Measurements from ENCODE around the gene TTC24. TPM values are rescaled to one million over a fixed set of nuclear protein-coding genes. Genes with fewer than 3 reads are reported as not detected.

Gene TTC24
- polyA plus RNA-seq, 1 experiment: not detected

- H3K9me3 ChIP-seq (ENCODE audit: control insufficient read depth, insufficient read depth, low read length): no peaks in the 10 kb centered on the region
- TF ChIP-seq CTCF (IDR thresholded peaks at IDR 0.05; ENCODE audit: low read depth, low read length): no peak
- CTCF ChIA-PET: no interaction called here
- no peak overlapping the region for H3K27ac ChIP-seq (ENCODE audit: low read depth, low read length)
- DNase-seq (ENCODE audit: low read depth, low spot score): no peak
- H3K27me3 ChIP-seq (ENCODE audit: control insufficient read depth, insufficient read depth, low read length): no peaks in the 10 kb centered on the region
- POLR2A ChIA-PET: no interaction called here
- H3K4me3 ChIP-seq (ENCODE audit: low read depth, low read length): no peak overlapping the region
Observed at GRCh38 chr1:156544592-156545102, 34.9 kb upstream of the TTC24 start.

GRCh38 chr1:156546267-156546666 lies 33.3 kb upstream of the TTC24 start:
- ChIA-PET POLR2A (interaction anchor here (0.9 kb wide), 1 partner anchor 46 kb away, joined by 3 read pairs; the partner anchor contains the start of gene MEF2D), CTCF (no interaction called here)
- Histone ChIP-seq H3K4me3 (ENCODE audit: low read depth, low read length) (no peak overlapping the region), H3K27ac (ENCODE audit: low read depth, low read length) (no peak overlapping the region), H3K9me3 (ENCODE audit: control insufficient read depth, insufficient read depth, low read length) (no peaks in the 10 kb centered on the region), H3K27me3 (ENCODE audit: control insufficient read depth, insufficient read depth, low read length) (no peaks in the 10 kb centered on the region)
- no peak for TF ChIP-seq CTCF (IDR thresholded peaks at IDR 0.05; ENCODE audit: low read depth, low read length)
- no peak for DNase-seq (ENCODE audit: low read depth, low spot score)

DNA sequence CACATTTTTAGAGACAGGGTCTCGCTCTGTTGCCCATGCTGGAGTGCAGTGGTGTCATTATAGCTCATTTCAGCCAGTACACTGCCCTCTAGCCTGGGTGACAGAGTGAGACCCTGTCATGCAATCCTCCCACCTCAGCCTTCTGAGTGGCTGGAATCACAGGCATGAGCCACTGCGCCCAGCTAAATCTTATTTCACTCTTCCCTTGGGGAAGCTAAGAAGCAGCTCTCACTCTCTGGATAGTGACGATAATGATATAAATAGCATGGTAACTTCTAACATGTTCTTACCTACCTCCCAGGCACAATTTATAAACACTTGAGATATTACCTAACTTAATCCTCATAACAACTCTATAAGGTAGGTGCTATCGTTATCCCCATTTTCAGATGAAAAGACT lies 32.1 kb upstream of the TTC24 start:
- H3K27me3 ChIP-seq (ENCODE audit: control insufficient read depth, insufficient read depth, low read length): no peaks in the 10 kb centered on the region
- H3K4me3 ChIP-seq (ENCODE audit: low read depth, low read length): no peak overlapping the region
- DNase-seq (ENCODE audit: low read depth, low spot score): no peak
- H3K9me3 ChIP-seq (ENCODE audit: control insufficient read depth, insufficient read depth, low read length): no peaks in the 10 kb centered on the region
- no peak for TF ChIP-seq CTCF (IDR thresholded peaks at IDR 0.05; ENCODE audit: low read depth, low read length)
- ChIA-PET POLR2A (no interaction called here), CTCF (interaction anchor here (0.6 kb wide), 1 partner anchor 16 kb away, joined by 9 read pairs; no protein-coding TSS in a partner anchor)
- no peak overlapping the region for H3K27ac ChIP-seq (ENCODE audit: low read depth, low read length)

DNA sequence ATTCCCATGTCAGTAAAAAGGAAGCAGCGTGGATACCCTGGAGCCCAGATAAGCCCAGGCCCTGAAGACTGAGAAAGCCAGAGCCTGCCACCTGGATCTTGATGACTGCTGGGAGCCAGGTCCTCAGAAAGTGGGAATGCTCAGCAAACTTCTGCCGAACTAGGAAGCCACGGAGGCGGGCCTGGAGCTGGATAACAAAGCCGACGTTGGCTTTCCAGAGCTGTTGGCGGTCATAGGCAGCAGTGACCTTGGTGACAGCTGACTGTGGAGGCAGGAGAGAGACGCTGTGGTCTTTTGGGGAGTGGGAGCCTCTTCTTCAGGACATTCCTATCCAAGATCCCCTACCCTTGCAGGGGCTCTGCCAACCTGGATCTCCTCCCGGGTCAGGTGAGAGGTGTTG lies 31.5 kb upstream of the TTC24 start:
- DNase-seq (ENCODE audit: low read depth, low spot score): no peak
- H3K4me3 ChIP-seq (ENCODE audit: low read depth, low read length): no peak overlapping the region
- no peak for TF ChIP-seq CTCF (IDR thresholded peaks at IDR 0.05; ENCODE audit: low read depth, low read length)
- POLR2A ChIA-PET: no interaction called here
- CTCF ChIA-PET: interaction anchor here (0.6 kb wide), 1 partner anchor 16 kb away, joined by 9 read pairs; no protein-coding TSS in a partner anchor
- H3K9me3 ChIP-seq (ENCODE audit: control insufficient read depth, insufficient read depth, low read length): no peaks in the 10 kb centered on the region
- no peak overlapping the region for H3K27ac ChIP-seq (ENCODE audit: low read depth, low read length)
- no peaks in the 10 kb centered on the region for H3K27me3 ChIP-seq (ENCODE audit: control insufficient read depth, insufficient read depth, low read length)

DNA sequence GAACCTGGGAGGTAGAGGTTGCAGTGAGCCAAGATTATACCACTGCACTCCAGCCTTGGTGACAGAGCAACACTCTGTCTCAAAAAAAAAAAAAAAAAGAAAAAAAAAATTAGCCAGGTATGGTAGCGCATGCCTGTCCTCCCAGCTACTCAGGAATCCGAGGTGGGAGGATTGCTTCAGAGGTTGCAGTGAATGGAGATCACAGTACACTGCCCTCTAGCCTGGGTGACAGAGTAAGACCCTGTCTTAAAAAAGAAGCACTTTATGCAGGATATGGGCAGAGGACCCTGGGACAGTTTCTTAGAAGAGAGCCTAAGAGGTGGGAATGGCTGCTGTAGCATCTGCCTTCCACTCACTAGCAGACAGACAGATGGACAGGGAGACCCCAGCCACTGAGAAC lies 30.1 kb upstream of the TTC24 start:
- Histone ChIP-seq H3K27me3 (ENCODE audit: control insufficient read depth, insufficient read depth, low read length) (no peaks in the 10 kb centered on the region), H3K4me3 (ENCODE audit: low read depth, low read length) (no peak overlapping the region), H3K27ac (ENCODE audit: low read depth, low read length) (no peak overlapping the region), H3K9me3 (ENCODE audit: control insufficient read depth, insufficient read depth, low read length) (no peaks in the 10 kb centered on the region)
- TF ChIP-seq CTCF (IDR thresholded peaks at IDR 0.05; ENCODE audit: low read depth, low read length): no peak
- ChIA-PET CTCF (interaction anchor here (0.6 kb wide), 2 partner anchors 17 to 68 kb away, joined by 3 read pairs; no protein-coding TSS in a partner anchor), POLR2A (no interaction called here)
- no peak for DNase-seq (ENCODE audit: low read depth, low spot score)

Measured in AG04450 (cell line).